KG1 (cell line): ENCODE data around the gene ARHGAP29.

Experiments
- DNase-seq: peaks from one replicate; lab custom pipeline; 2025; lab: John Stamatoyannopoulos, UW

The ARHGAP29 gene, protein sequence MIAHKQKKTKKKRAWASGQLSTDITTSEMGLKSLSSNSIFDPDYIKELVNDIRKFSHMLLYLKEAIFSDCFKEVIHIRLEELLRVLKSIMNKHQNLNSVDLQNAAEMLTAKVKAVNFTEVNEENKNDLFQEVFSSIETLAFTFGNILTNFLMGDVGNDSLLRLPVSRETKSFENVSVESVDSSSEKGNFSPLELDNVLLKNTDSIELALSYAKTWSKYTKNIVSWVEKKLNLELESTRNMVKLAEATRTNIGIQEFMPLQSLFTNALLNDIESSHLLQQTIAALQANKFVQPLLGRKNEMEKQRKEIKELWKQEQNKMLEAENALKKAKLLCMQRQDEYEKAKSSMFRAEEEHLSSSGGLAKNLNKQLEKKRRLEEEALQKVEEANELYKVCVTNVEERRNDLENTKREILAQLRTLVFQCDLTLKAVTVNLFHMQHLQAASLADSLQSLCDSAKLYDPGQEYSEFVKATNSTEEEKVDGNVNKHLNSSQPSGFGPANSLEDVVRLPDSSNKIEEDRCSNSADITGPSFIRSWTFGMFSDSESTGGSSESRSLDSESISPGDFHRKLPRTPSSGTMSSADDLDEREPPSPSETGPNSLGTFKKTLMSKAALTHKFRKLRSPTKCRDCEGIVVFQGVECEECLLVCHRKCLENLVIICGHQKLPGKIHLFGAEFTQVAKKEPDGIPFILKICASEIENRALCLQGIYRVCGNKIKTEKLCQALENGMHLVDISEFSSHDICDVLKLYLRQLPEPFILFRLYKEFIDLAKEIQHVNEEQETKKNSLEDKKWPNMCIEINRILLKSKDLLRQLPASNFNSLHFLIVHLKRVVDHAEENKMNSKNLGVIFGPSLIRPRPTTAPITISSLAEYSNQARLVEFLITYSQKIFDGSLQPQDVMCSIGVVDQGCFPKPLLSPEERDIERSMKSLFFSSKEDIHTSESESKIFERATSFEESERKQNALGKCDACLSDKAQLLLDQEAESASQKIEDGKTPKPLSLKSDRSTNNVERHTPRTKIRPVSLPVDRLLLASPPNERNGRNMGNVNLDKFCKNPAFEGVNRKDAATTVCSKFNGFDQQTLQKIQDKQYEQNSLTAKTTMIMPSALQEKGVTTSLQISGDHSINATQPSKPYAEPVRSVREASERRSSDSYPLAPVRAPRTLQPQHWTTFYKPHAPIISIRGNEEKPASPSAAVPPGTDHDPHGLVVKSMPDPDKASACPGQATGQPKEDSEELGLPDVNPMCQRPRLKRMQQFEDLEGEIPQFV

DNA sequence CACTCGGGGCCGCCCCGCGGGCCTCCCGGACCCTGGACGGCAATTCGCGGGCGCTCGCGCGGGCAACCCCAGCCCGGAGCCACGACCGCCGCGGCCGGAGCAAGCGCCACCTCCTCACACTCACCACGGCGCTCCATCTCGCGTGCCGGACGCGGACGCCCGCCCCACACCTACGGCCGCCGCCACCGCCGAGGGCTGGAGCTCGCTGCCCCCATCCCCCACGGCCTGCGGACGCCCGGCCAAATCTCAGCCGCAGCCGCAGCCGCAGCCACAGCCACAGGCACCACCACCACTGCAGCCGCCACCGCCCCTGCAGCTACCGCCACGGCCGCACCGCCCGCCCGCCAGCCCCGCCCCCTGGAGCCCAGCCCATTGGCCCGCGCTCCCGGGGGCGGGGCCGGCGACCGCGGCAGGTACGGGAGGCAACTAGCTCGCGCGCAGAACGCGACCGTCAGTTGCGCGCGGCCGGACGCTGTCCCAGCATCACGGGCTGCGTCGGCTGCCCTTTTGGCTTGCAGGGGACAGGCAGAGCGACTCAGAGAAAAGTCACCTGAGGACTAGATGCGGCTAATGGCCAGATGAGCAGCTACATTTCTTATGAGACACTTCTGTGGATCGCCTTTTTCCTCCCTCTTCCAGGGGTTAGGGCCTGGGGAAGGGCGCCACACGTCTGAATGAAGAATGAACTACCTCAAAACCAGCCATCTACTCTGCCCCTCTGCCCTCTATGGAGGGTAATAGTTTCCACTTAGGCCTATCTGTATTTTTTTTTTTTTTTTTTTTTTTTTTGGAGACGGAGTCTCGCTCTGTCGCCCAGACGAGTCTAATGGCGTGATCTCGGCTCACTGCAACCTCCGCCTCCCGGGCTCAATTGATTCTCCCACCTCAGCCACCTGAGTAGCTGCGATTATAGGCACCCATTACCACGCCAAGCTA lies at the start of gene ARHGAP29:
Gene ARHGAP29, minus strand, starts transcription at position 294 of the 936 bp plus-strand sequence. CDS start 5,973 bp downstream, outside the sequence.
- no peak for DNase-seq

DNA sequence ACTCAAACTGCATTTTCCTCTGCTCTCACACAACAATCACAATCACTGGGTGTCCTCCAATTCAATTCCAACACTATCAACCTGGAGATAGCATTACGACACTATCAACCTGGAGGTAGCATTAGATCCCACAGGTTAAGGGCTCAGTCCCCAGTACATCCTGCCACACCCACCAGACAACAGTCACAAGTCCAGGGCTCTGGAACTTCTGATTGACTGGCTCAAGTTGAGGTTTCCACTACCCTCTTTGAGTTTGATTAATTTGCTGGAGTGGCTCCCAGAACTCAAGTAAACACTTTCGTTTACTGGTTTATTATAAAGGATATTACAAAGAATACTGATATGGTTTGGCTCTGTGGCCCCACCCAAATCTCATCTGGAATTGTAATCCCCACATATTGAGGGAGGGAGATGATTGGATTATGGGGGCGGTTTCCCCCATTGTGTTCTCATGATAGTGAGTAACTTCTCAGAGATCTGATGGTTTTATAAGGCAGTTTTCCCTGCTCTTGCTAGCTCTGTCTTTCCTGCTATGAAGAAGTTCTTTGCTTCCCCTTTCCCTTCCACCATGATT lies 49.6 kb upstream of the ARHGAP29 start:
- DNase-seq: no peak

DNA sequence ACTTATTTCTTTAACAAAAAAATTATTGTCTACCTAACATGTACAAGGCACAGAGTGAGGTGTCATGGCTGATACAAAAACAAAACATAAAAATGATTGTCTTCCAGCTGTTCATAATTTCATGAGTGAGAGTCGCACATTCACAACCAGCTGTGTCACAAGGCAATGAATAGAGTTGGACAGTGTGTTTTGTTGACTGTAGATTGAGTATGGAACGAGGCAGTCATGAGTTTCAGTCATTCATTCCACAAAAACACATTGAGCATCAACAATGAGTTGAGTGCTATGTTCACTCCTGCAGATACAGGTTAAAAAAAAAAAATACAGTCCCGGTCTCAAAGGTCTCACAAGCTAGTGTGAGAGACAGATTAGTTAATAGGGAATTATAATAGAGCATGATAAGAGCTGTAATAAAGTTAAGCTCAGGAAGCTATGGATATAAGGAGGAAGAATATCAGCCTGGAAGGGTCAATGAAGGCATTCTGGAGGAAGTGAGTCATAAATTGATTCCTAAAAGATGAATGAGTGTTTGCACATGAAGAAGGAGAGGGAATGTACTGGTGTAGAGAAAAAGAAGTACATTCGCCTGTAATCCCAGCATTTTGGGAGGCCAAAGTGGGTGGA lies 47.8 kb upstream of the ARHGAP29 start:
- no peak for DNase-seq

- DNase-seq: no peak
Observed at GRCh38 chr1:94284476-94284875, 47.1 kb upstream of the ARHGAP29 start.

DNA sequence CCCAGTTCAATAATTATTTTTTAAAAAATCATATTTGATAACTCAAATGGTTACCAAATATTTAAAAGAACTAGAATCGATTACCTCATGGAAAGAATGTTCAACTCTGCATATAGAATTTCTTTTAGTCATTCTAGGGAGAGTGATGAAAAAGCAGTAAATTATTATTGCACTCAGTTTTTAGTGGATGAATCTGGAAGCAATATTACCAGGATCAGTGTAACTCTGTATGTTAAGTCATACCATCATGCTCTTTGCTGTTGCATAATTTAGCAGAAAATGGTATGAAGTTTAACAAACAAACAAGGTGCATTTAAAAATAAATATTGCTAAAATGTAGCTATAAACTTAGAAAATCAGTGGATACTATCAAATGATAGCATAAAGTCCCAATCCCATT lies 46.1 kb upstream of the ARHGAP29 start:
- no peak for DNase-seq

DNA sequence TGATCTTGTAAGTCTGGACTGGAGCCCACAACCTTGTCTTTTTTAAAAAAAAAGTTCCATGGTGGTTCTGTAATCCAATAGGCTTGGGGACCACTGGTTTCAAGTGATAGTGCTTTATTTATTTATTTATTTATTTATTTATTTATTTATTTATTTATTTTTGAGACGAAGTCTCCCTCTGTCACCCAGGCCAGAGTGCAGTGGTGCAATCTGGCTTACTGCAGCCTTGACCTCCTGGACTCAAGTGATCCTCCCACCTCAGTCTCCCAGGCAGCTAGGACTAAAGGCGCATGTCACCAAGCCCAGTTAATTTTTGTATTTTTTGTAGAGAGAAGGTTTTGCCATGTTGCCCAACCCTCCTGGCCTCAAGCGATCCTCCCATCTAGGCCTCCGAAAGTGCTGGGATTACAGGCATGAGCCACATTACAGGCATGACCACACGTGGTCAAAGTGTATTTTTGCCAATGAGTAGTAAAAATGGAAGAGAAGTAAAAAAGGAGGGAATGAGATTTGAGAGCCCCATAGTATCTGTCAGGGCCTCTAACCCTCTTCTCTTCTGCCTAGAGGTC lies 44.8 kb upstream of the ARHGAP29 start:
- DNase-seq: no peak

DNA sequence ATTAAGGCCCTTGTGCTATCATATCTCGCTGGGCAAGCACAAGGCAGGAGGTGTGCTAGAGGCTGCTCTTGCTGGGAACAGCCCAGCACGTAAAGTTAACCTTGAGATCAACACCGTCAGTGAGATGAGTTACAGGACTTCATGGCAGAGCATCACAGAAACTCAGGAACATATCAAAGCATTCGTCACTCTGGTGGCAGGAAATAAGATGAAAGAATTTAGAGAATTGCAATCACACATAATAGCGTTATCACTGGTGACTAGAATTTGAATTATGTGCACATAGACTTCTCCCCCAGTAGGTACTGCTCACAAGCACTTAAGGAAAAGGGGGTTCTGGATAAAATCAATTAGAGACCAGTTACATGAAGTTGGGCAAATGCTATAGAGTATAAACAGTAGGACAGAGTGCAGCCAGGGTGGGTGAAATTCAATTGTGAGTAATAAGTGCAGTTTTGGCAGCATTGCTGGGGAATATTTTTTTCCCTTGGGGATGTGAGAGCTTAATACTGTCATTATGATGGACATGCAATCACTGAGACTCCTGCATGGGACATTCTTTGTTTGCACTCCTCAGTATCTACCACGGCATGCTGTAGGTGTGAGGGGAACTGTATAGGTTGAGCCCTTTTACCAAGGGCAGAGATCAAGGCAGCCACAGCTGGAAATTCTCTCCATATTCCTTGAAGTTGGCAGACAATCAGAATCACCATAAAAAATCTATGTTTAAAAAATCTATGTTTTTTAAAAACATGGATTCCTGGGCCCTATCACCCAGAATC lies 44.2 kb upstream of the ARHGAP29 start:
- no peak for DNase-seq

DNA sequence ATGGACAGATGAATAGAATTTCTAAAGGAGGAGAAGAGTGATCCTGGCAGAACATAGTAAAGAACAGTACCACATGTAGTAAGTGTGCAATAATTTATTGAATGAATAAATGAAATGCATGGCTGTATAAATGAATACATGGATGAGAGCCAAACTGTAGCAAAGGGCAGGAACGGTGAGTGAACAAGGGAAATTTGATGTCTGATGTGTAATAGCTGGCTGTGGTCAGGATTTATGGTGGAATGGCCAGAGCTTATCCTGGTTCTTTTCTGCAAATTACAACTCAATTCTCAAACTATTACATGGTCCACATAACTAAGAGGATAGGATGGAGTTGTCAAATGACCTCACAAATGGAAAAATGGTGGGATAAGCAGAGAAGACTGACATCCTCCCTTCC lies 43.2 kb upstream of the ARHGAP29 start:
- DNase-seq: no peak

GRCh38 chr1:94279462-94279861 lies 42.1 kb upstream of the ARHGAP29 start:
- no peak for DNase-seq

GRCh38 chr1:94279038-94279437 lies 41.7 kb upstream of the ARHGAP29 start:
- no peak for DNase-seq

DNA sequence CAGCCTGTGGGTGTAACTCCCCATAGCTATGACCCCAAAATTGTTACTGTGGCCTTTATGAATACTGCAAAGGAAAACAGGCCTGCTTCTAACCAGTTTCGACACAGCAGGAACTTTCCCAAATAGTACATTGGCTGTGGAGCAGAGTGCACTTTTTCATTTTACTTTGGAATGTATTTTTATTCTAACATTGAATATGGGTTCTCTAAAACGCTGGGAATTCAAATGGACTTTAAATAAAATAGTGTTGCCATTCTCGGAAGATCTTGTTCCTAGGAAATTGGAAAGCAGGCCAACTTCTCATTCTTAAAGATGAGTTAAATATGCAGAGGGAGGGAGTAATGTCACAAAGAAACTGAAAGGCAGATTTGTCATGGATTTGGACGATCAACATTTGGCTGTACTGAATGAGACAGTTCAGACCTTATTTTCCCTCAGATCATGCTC lies 39.6 kb upstream of the ARHGAP29 start:
- DNase-seq: no peak

DNA sequence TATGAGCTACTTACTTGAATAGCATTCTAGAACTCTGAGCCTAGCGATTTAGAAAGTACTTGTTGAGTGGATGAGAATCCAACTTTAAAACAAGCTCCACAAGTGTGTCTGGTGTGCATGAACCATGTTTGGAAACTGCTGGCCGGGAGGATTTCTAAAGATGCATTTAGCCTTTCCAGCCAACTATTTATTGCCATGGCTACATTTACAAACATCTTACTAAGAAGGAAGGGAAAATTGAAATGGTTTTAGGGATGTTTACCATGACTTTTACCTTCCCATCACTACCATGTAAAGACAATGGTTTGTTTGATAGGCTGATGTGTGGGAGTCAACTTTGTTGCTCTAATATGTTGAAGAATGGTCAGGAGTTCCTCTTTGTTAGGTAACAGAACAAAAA lies 37.7 kb upstream of the ARHGAP29 start:
- no peak for DNase-seq

- no peak for DNase-seq
Observed at GRCh38 chr1:94274561-94274960, 37.2 kb upstream of the ARHGAP29 start.

- DNase-seq: no peak
Observed at GRCh38 chr1:94273111-94273510, 35.7 kb upstream of the ARHGAP29 start.

- no peak for DNase-seq
Observed at GRCh38 chr1:94272388-94272787, 35.0 kb upstream of the ARHGAP29 start.

GRCh38 chr1:94271373-94271772 lies 34.0 kb upstream of the ARHGAP29 start:
- DNase-seq: no peak

GRCh38 chr1:94270801-94271203 lies 33.4 kb upstream of the ARHGAP29 start:
- DNase-seq: no peak

DNA sequence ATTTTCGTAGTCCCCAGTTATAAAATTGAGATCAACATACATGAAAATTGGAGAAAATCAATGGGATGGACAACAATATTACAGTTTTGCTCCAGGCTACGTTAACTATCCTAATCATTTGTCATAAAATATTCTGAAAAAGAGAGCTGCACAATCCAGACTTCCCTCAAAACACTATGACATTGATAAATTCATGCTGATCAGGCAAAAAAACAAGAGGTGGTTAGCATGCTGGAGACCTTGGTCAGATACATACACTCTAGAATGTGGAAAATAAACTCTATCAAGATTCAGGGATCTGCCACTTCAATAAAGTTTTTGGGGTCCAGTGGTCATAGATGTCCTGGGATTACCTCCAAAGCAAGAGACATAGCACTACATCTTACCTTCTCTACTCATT lies 32.5 kb upstream of the ARHGAP29 start:
- no peak for DNase-seq

GRCh38 chr1:94265906-94266305 lies 28.5 kb upstream of the ARHGAP29 start:
- no peak for DNase-seq
